Measurements from ENCODE around the gene ACTR1A.
"Not testable (repeated sequence)": the region's sequence is repeated elsewhere in the genome, so short reads cannot be mapped to it uniquely, and the experiment has no call there.

ACTR1A gene

DNA sequence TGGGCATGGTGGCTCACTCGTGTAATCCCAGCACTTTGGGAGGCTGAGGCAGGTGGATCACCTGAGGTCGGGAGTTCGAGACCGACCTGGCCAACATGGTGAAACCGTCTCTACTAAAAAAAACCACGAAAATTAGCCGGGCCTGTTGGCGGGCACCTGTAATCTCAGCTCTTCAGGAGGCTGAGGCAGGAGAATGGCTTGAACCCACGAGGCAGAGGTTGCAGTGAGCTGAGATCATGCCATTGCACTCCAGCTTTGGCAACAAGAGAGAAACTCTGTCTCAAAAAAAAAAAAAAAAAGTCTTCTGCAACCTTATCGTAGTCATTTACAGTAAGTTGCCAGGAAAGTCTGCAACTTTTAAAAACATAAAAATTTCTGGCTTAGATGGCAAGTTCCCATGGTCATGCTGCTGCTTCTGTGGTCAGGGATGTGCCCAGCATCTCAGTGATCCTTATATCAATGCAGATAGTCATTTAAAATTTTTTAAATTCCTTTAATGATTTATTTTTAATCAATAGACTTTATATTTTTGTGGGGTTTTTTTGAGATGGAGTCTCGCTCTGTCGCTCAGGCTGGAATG, 16.8 kb upstream of the ACTR1A start:
- no peak overlapping the region for H3K4me3 ChIP-seq (ENCODE audit: low read depth, low read length)
- DNase-seq (ENCODE audit: low read depth), result no peak

DNA sequence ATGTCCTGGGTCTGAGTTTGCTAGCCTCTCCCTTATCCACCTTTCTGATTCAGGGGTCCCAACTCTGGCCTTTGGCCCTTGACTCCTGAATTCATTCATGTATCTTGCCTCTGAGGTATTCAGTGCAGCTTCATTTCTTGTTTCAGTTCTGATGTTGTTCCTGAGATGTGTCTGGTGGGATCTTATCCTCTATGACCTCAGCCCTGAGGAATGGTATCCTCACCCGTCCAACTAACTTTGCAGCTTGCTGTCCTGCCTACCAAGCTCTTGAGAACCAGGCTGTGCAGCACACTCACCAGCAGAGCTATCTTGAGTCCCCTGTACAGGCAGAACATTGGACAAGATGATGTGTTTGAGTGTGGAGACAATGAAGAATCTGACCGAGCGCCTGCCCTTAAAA, 15.0 kb upstream of the ACTR1A start:
- no peak for DNase-seq (ENCODE audit: low read depth)
- H3K4me3 ChIP-seq (ENCODE audit: low read depth, low read length), result no peak overlapping the region

DNA sequence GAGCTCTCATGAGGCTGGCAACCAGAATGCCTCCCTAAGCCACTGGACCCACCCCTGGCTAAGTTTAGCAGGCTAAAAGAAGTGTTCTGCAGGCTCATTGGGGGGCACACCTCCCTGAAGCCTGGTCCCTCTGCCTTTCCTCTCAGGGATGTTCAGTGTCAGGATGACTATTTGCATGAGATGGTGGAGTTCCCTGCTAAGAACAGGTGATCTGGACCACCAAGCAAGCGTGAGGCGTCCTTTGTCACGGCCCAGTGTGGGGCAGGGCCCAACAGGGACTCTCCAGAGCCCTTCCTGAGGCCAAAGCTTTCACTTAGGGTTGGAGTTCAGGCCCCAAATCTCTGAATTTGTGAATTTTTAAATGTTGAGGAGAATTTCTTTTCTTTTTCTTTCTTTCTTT, 13.2 kb upstream of the ACTR1A start:
- H3K4me3 ChIP-seq (ENCODE audit: low read depth, low read length), result no peak overlapping the region
- no peak for DNase-seq (ENCODE audit: low read depth)

DNA sequence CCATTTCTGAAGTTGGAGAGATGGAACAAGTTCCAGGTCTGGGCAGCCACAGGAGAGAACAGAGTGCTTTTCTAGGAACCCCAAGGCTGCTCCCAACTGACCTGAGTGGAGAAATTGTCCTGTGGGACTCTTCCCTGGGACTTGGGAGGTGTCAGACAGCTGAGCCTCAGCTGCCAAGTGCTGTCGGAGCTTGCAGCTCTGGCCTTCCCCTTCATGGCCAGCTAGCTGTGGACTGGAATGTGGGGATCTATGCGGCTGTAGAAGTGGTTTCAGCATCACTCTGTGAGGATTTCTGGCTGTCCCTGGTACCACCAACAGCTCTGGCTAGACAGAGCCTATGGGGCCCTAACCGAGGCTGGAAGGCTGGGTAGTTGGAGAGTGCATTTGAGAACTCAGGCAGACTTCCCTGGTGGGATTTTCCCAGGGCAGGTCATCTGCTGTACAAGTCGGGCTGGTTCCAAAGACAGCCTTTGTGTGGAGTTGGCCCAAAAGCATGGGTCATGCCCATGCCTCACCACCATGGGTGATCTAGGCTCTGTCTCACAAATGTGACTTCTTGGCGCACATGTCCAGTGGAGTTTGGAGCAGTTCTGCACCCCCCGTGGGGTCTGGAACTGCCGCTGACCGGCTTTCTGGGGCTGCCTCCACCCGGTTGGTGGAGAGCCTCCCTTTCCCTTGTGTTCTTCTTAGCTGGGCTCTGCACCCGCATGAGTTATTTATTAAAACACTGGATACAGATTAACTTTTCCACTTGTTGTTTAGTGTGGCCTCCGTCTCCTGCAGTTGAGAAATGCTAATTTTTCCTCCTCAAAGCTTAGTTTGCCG, 12.2 kb upstream of the ACTR1A start:
- DNase-seq (ENCODE audit: low read depth), result no peak
- H3K4me3 ChIP-seq (ENCODE audit: low read depth, low read length), result no peak overlapping the region

DNA sequence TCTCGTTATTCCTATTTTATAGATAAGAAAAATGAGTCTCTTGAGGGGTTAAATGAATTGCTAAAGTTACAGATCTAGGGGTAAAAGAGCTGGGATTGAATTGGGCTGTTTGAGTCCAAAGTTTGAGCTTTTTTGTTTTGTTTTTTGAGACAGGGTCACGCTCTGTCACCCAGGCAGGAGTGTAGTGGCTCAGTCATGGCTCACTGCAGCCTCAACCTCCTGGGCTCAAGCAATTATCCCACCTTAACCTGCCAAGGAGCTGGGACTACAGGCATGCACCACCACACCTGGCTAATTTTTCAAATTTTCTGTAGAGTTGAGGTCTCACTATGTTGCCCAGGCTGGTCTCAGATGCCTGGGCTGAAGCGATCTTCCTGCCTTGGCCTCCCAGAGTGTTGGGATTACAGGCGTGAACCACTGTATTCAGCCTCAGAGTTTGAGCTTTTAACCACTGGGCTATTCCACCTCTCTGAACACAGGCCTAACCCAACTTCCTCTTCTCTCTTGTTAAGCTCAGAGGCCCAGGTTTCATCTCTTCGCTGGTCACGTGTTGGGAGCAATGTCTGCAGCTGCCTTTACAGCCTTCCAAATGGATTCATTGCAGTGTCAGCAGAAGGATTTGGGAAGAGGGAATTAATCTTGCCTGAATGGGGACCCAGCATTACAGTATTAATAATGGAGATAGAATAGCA, 9.2 kb upstream of the ACTR1A start:
- no peak for DNase-seq (ENCODE audit: low read depth)
- H3K4me3 ChIP-seq (ENCODE audit: low read depth, low read length), result no peak overlapping the region

DNA sequence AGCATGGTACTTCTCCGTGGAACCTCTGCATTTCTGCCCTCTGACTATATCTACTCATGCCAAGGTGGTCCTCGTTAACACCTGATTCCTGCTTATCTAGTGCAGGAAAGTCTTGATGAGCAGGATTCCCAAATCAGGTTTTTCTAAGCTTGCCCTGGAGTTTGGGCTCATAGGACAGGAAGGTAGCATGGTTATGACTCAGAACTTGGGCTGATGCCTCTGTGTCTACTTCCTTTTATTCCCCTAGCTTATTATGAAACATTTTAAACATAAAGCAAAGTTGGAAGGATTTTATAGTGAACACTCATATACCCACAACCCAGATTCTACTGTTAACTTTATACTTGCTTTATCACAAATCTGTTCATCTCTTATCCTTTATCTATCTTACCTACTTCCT, 6.9 kb upstream of the ACTR1A start:
- H3K4me3 ChIP-seq (ENCODE audit: low read depth, low read length), result no peak overlapping the region
- no peak for DNase-seq (ENCODE audit: low read depth)

DNA sequence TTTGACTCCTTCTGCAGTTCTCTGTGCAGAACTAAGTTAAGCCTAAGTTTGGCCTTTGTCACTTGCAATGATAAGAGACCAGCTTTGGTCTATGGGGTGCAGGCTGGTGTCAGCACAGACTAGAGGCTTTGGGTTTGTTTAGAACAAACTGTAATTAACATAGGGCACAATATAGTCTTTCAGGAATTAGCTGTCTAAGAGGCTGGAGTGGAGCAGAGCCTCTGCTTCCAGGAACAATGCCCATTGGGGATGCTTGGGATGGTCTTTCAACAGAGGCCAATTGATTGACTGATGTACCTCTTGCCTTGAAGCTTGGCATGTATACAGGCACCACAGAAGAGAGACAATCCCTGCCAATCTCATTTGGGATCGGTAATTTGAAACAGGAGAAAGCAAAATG, 6.0 kb upstream of the ACTR1A start:
- H3K4me3 ChIP-seq (ENCODE audit: low read depth, low read length), result no peak overlapping the region
- no peak for DNase-seq (ENCODE audit: low read depth)

DNA sequence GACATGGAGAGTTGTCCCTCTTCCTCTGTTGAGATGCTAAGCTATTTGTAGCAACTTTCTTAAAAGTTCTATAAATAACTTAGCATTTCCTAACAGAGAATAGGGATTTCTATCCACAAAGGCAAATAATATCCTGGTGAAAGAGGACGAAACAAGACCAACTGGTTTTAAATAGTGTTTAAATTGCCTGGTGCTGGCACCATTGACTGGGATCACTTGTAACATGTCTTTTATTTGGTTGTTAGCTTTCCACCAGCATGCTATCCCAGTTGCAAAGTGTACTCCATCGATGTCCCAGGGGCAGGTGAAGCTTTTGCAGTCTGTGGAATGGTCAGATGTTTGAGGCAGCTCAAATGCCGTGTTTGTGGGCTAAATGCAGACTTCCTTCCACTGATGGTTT, 5.0 kb upstream of the ACTR1A start:
- DNase-seq (ENCODE audit: low read depth), result no peak
- H3K4me3 ChIP-seq (ENCODE audit: low read depth, low read length), result no peak overlapping the region

DNA sequence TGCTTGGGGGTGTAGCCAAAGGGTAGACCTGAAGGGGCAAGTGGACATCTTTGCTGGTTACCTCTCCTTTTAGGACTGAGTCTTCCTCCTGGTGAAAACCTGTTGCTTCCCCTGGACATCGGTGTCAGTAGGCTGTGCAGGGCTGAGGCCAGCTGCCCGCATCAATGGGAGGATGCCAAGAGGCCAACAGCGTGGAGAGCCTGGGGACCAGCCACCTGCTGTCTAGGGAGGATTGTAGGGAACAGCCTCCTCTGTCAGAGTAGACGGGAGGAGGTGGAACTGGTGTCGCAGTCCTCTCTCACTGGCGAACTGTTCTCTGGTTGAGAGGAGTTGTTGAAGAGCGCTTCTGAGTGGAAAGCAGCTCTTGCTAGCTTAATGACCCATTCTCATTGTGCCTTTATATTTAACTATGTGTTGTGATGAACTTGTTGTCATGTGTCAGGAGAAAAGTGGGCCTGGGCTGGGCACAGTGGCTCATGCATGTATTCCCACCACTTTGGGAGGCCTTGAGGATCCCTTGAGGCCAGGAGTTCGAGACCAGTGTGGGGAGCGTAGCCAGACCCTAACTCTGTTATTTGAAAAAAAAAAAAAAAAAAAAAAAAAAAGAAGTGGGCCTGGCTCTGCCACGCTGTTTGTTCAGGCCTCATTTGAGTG, 3.1 kb upstream of the ACTR1A start:
- peak overlapping the region; percentile 99 for H3K4me3 ChIP-seq (ENCODE audit: low read depth, low read length)
- DNase-seq (ENCODE audit: low read depth), result no peak

DNA sequence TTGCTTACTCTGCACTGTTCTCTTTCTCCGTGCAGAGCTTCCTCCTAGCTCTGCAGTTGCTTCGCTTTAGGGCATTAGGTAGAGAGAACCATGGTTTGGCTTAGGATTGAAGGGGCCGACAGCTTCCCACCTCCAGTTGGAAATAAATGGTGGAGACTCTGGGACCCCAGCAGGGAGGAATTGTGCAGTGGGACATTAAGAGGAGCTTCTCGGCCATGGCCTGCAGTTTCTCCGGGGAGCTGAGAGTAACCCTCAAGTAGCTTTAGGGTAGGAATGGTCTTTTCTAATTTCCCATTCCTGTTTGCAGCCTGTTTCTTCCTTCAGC, 2.4 kb upstream of the ACTR1A start:
- H3K4me3 ChIP-seq (ENCODE audit: low read depth, low read length), result peak overlapping the region; percentile 99
- no peak for DNase-seq (ENCODE audit: low read depth)

DNA sequence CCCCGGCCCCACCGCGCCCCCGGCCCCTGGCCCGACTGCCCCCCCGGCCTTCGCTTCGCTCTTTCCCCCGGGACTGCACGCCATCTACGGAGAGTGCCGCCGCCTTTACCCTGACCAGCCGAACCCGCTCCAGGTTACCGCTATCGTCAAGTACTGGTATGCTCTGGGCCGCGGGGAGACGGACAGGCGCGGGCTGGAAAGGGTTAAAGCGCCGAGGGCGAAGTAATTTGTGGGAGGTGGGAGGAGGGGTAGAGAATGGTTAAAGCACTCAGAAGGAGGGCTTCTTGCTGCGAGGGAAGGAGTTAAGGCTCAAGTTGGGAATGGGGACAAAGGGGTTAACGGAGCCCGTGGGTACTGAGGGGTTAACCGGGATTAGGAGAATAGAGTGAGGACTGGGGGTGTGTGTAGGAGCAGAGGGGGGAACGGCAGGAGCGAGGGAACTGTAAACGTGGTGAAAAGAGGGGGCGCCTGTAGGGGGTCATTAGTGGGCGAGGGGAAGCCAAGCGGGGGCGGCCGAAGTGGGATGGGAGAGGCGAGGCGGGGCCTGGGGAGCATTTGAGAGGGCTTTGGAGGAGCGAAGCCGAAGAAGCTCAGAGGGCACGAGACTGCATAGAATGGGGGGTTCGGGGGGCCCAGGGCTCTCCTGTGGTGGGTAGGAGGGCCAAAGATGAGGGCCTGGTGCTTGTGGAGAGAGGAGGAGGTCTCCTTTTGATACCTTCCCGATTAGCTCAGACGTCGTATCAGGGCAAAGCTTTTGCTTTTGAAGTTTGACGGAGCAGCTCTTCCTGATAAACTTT, 1.9 kb upstream of the ACTR1A start:
- no peak for DNase-seq (ENCODE audit: low read depth)
- peak overlapping the region; percentile 99 for H3K4me3 ChIP-seq (ENCODE audit: low read depth, low read length)

DNA sequence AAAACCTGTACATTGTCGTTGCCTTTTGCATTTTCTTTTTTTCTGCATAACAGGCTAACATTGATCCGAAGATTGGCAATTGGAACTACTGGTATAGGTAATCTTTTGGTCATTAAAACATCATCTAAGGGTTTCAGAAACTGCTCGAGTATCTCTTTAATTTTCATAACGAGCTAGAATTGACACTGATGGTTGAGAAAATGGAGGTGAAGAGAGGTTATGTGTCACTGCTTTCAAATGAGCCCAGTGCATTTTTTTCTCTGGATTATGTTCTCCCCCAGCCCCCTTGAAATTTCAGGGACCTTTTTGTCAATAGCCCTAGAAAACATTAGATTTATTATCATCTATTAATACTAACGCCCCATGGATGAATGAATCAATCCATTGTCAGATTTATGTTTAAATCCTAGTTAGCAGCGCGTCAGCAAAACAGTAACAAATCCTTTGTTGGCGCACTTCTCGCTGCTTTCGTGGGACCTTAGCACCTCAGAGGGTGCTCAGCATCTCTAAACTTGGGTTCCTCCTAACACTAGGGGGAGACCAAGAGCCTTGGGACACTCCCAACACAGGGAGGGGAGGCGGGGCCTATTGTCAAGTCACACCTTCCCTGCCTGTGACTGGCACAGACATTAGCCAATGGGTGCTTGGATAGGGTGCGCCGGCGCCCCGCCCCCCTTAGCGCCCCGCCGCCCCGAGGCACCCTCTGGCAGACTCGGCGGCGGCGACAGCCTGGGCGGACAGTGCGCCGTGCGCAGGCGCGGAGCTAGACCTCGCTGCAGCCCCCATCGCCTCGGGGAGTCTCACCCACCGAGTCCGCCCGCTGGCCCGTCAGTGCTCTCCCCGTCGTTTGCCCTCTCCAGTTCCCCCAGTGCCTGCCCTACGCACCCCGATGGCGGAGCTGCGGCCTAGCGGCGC, 1.0 kb upstream of the ACTR1A start, which contains the start of gene SUFU:
Gene SUFU, plus strand, starts transcription at position 709 of the 915 bp plus-strand sequence. Its CDS starts 181 bp downstream, at position 890.
- peak within 1 kb of the TSS; percentile 99 for H3K4me3 ChIP-seq (ENCODE audit: low read depth, low read length)
- peak; percentile 94 for DNase-seq (ENCODE audit: low read depth)

DNA sequence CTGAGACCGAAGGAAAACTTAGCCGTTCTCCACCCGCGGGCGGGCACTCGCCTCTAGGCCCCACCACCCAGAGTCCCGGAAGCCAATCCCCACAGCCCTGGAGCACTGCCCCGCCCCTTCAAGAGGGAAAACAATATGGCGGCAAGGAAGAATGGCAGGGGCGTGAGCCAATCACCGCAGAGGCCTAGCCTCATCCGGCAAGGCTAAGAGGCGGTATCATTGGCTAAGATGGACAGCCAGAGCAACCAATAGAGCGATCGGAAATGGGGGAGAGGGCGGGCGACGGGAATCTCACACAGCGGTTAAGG, 529 bp downstream of the ACTR1A start:
- DNase-seq (ENCODE audit: low read depth), result peak; percentile 97
- H3K4me3 ChIP-seq (ENCODE audit: low read depth, low read length), result peak overlapping the region; percentile 93

DNA sequence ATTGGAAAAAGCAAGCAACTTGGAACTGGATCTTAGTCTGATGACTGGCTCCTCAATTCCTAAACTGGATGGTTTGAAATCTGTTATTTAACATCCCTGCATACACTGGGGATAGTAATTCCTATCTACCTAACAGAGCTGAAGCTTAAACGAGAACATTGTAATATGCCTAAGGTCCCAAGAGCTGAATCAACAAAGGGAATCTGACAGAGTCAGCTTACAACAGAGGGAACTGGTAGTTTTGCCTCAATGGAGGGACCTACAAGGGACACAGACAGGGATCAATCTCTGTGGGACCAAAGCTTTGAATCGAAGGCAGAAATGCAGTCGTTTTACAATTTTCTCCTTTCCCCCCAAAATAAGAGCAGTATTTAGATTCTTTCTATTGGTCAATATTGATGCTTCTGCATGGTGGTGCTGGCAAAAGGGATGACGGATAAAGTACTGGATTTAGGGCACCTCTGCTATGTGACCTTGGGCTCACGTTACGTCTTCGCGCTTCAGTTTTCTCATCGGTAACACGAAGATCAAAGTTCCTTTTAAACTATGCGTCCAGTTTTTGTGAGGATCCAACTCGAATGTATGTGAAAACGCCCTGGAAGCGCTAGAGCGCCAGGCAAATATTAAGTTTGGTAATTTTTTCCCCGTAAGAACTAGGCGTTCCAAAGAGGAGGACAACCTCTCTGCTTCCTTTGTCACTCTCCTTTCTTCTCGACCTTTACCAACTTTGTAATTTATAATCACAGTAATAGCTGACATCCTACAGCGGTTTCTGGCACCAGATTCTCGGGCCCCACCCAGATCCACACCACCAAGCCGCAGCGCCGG, 1.1 kb downstream of the ACTR1A start:
- DNase-seq (ENCODE audit: low read depth), result no peak
- H3K4me3 ChIP-seq (ENCODE audit: low read depth, low read length), result peak overlapping the region; percentile 93

DNA sequence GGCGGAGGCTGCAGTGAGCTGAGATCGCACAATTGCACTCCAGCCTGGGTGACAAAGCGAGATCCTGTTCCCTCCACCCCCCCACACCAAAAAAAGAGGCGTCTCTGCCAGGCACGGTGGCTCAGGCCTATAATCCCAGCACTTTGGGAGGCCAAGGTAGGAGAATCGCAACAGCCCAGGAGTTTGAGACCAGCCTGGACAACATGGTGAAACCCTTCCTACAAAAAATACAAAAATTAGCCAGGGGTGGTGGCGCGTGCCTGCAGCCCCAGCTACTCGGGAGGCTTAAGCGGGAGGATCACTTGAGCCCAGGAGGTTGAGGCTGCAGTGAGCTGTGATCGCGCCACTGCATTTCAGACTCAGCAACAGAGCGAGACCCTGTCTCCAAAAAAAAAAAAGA, 1.8 kb downstream of the ACTR1A start:
- not testable (repeated sequence) for DNase-seq (ENCODE audit: low read depth); H3K4me3 ChIP-seq (ENCODE audit: low read depth, low read length)

DNA sequence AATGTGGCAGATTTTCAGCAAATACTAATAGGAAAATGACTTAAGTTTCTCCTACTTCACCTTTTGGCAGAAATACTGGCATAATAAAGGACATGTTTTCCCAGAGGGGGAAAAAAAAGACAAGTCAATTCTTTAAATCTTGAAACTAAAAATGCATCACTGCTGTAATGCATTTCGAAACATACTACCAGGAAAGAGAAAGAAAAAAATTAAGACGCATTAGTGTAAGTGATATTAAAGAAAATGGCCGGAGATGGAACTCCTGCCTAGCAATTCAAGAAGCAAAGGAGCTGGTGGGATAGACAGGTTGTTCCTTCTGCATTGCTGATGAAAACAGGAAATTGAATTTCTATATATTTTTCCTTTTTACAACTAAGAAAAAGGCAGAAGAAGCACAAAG, 3.2 kb downstream of the ACTR1A start:
- no peak for DNase-seq (ENCODE audit: low read depth)
- H3K4me3 ChIP-seq (ENCODE audit: low read depth, low read length), result no peak overlapping the region

DNA sequence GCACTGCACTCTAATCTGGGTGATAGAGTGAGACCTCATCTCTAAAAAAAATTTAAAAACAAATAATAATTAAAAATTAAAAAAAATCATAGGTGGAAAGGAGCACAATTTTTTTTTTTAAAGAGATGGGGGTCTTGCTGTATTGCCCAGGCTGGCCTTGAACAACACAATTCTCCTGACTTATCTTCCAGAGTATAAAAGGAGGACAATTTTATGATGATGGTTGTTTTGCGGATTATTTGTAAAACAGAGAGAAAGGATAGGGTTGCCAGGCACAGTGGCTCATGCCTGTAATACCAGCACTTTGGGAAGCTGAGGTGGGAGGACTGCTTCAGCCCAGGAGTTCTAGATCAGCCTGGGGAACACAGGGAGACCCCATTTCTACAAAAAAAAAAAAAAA, 5.0 kb downstream of the ACTR1A start:
- no peak for DNase-seq (ENCODE audit: low read depth)

DNA sequence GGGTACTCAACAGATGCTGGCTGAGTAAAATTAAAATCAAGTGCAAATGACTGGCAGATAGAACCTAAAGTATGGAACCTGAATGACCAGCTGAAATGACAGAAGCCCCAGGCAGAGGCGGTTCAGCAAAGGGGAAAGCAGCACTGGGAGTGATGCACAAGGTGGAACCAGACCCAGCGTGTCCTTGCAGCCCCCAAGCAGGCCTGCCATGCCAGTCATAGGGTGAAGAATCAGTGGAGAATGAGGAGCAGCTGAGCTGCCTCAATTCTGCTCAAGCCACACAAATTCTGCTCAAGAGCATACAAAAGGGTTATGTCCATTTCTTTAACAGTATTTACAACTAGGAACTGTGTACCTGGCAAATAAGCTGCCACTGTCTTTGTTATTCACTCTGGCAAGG, 8.7 kb downstream of the ACTR1A start:
- H3K4me3 ChIP-seq (ENCODE audit: low read depth, low read length), result no peak overlapping the region
- no peak for DNase-seq (ENCODE audit: low read depth)

More for the DNA sequence above, 5.0 kb downstream of the ACTR1A start:
- no peak overlapping the region for H3K4me3 ChIP-seq (ENCODE audit: low read depth, low read length)
